OCI-LY7 (cell line): ENCODE data around the gene KCNQ5. TPM values are rescaled to one million over a fixed set of nuclear protein-coding genes. Genes with fewer than 3 reads are reported as not detected.

Experiments used
- BruUV-seq: library from RNA; stranded (reverse); fragments of 400-500 nt; replicated peaks from 2 replicates; lab custom pipeline; 2021; lab: Mats Ljungman, UMichigan
- CTCF ChIA-PET: fragments of 300-600 bp; sonication (Branson Sonifier 250); formaldehyde crosslinking; loops from one replicate; lab custom pipeline; 2022; ENCODE audit warnings: antibody characterized with exemption; ENCODE audit not compliant: unreplicated experiment; lab: Charles Lee
- POLR2A ChIA-PET: fragments of 300-600 bp; sonication (Branson Sonifier 250); formaldehyde crosslinking; loops from one replicate; lab custom pipeline; 2022; ENCODE audit warnings: antibody characterized with exemption; lab: Charles Lee
- DNase-seq: peaks from one replicate; pipeline ENCODE4 v3.0.0-alpha.2; 2015; ENCODE audit warnings: low spot score
- H2AFZ ChIP-seq: fragments of 200-600 bp; sonication (generic), shearing (Covaris generic); 2 replicates; pipeline ENCODE4 v1.6.1; 2014; ENCODE audit warnings: mild to moderate bottlenecking, antibody characterized with exemption, low read length, moderate library complexity
- H3K27ac ChIP-seq: fragments of 200-600 bp; sonication (generic); 2 replicates; pipeline ENCODE4 v1.5.1; 2014; ENCODE audit warnings: mixed run types, low read depth, mild to moderate bottlenecking, moderate library complexity, low read length, inconsistent platforms; ENCODE audit not compliant: poor library complexity, severe bottlenecking
- H3K36me3 ChIP-seq: fragments of 200-600 bp; sonication (generic); 2 replicates; pipeline ENCODE4 v1.6.1; 2014; ENCODE audit warnings: mild to moderate bottlenecking, antibody characterized with exemption, low read length, moderate library complexity, mixed read lengths; ENCODE audit not compliant: insufficient read depth
- H3K4me1 ChIP-seq: fragments of 200-600 bp; sonication (generic); 2 replicates; pipeline ENCODE4 v1.5.1; 2014; ENCODE audit warnings: mild to moderate bottlenecking, low read length; ENCODE audit not compliant: insufficient read depth, poor library complexity, severe bottlenecking
- H3K4me2 ChIP-seq: fragments of 200-600 bp; sonication (generic); 2 replicates; pipeline ENCODE4 v1.6.1; 2014; ENCODE audit warnings: mild to moderate bottlenecking, low read length
- H3K4me3 ChIP-seq: fragments of 200-600 bp; sonication (generic); 2 replicates; pipeline ENCODE4 v1.5.1; 2014; ENCODE audit warnings: mild to moderate bottlenecking, low read depth, low read length; ENCODE audit not compliant: poor library complexity, severe bottlenecking
- H3K79me2 ChIP-seq: fragments of 200-600 bp; sonication (generic); 2 replicates; pipeline ENCODE4 v1.6.1; 2016; ENCODE audit warnings: low read depth, mild to moderate bottlenecking, low read length, moderate library complexity, mixed read lengths; ENCODE audit not compliant: insufficient read depth
- H3K9me2 ChIP-seq: fragments of 200-600 bp; sonication (generic); 2 replicates; pipeline ENCODE4 v1.6.1; 2016; ENCODE audit warnings: mild to moderate bottlenecking, low read length, mixed read lengths; ENCODE audit not compliant: insufficient read depth
- H3K9me3 ChIP-seq: fragments of 200-600 bp; sonication (generic); 2 replicates; pipeline ENCODE4 v1.6.1; 2014; ENCODE audit warnings: mild to moderate bottlenecking, mixed run types, low read length, mixed read lengths
- H4K20me1 ChIP-seq: fragments of 200-600 bp; sonication (generic); 2 replicates; pipeline ENCODE4 v1.6.1; 2014; ENCODE audit warnings: mild to moderate bottlenecking, antibody characterized with exemption, low read length, moderate library complexity, mixed read lengths; ENCODE audit not compliant: insufficient read depth
- CTCF ChIP-seq: fragments of 200-600 bp; sonication (generic); conservative IDR thresholded peaks from 2 replicates; pipeline ENCODE4 v1.5.1; 2014; ENCODE audit warnings: mild to moderate bottlenecking, antibody characterized with exemption, low read length, moderate library complexity, mixed read lengths
- EZH2phosphoT487 ChIP-seq: fragments of 200-600 bp; sonication (generic); IDR thresholded peaks from 2 replicates; pipeline ENCODE4 v1.6.1; 2018; ENCODE audit warnings: low read depth, borderline replicate concordance, mild to moderate bottlenecking, mixed run types, antibody characterized with exemption, low read length, moderate library complexity, mixed read lengths
- intact Hi-C: fragments of 100-400 bp; cut with micrococcal nuclease; formaldehyde crosslinking; loops from one replicate; pipeline ENCODE4 v1.10.0; 2022; ENCODE audit not compliant: unreplicated experiment
- total RNA-seq, 2 experiments: library from RNA; depleted of rRNA in 1 of 2; stranded (reverse); fragments of >200 nt in 1 of 2; shearing (Covaris generic) in 1 of 2; gene quantifications; 2 replicates each; pipeline ENCODE4 v1.2.3, GENCODE V29; 2014 to 2022

Gene KCNQ5
- total RNA-seq, 2 experiments from 2014 or later: 26.1 to 29.7 TPM

- POLR2A ChIA-PET: interaction anchor here (0.5 to 1.4 kb wide), 4 partner anchors 15 to 1304 kb away, joined by 3 to 6 read pairs (median 3); no protein-coding TSS in a partner anchor
- no peak overlapping the region for H3K4me2 ChIP-seq
- no peaks in the 10 kb centered on the region for H4K20me1 ChIP-seq
- H2AFZ ChIP-seq: no peak overlapping the region
- no peak overlapping the region for H3K4me3 ChIP-seq
- DNase-seq: no peak
- no peaks in the 10 kb centered on the region for H3K36me3 ChIP-seq
- no peaks in the 10 kb centered on the region for H3K9me2 ChIP-seq
- intact Hi-C loops: no loop called here
- H3K9me3 ChIP-seq: no peaks in the 10 kb centered on the region
- H3K4me1 ChIP-seq: no peaks in the 10 kb centered on the region
- no peak for TF ChIP-seq EZH2phosphoT487
- TF ChIP-seq CTCF: no peak
- BruUV-seq: no TSS peak
- CTCF ChIA-PET: no interaction called here
- no peaks in the 10 kb centered on the region for H3K79me2 ChIP-seq
- no peak overlapping the region for H3K27ac ChIP-seq
Observed at GRCh38 chr6:73204252-73204651, 582.4 kb downstream of the KCNQ5 start.

GRCh38 chr6:73207221-73207837 lies 585.5 kb downstream of the KCNQ5 start:
- no peak for TF ChIP-seq CTCF
- Histone ChIP-seq H2AFZ (no peak overlapping the region), H3K36me3 (no peaks in the 10 kb centered on the region), H3K9me2 (no peaks in the 10 kb centered on the region), H3K9me3 (no peaks in the 10 kb centered on the region), H3K4me1 (no peaks in the 10 kb centered on the region), H4K20me1 (no peaks in the 10 kb centered on the region), H3K4me3 (no peak overlapping the region), H3K79me2 (no peaks in the 10 kb centered on the region), H3K4me2 (no peak overlapping the region), H3K27ac (no peak overlapping the region)
- ChIA-PET POLR2A (no interaction called here), CTCF (no interaction called here)
- no TSS peak for BruUV-seq
- intact Hi-C loops: no loop called here
- DNase-seq: no peak

GRCh38 chr6:73209117-73209516 lies 587.3 kb downstream of the KCNQ5 start:
- intact Hi-C loops: no loop called here
- no peak for TF ChIP-seq CTCF
- no peak for TF ChIP-seq EZH2phosphoT487
- CTCF ChIA-PET: no interaction called here

More at GRCh38 chr6:73209117-73209516, 587.3 kb downstream of the KCNQ5 start:
- no peak for DNase-seq
- Histone ChIP-seq H3K4me2 (no peak overlapping the region), H3K27ac (no peak overlapping the region), H3K9me2 (no peaks in the 10 kb centered on the region), H3K9me3 (no peaks in the 10 kb centered on the region), H3K4me1 (no peaks in the 10 kb centered on the region), H3K4me3 (no peak overlapping the region), H2AFZ (no peak overlapping the region), H4K20me1 (no peaks in the 10 kb centered on the region), H3K36me3 (no peaks in the 10 kb centered on the region), H3K79me2 (no peaks in the 10 kb centered on the region)
- POLR2A ChIA-PET: no interaction called here
- BruUV-seq: no TSS peak
